ENCODE measurements around the gene C10orf62.

C10orf62 gene

GRCh38 chr10:97623277-97623676 lies 33.8 kb downstream of the C10orf62 start:
- no peaks in the 10 kb centered on the region for H3K9me2 ChIP-seq (replicated peaks; ENCODE audit: insufficient read depth, low read length)
- H3K27me3 ChIP-seq (replicated peaks; ENCODE audit: insufficient read depth, low read length) = no peaks in the 10 kb centered on the region
- no peak overlapping the region for H3K27ac ChIP-seq (ENCODE audit: low read length)
- no peaks in the 10 kb centered on the region for H3K36me3 ChIP-seq (replicated peaks; ENCODE audit: insufficient read depth, low read length)
- H3K4me1 ChIP-seq (ENCODE audit: low read length) = no peaks in the 10 kb centered on the region
- DNase-seq = no peak
- H3K4me3 ChIP-seq (ENCODE audit: low read length) = no peak overlapping the region
- H3F3A ChIP-seq (ENCODE audit: insufficient read depth, low read length) = no peaks in the 10 kb centered on the region
- no peaks in the 10 kb centered on the region for H3K79me2 ChIP-seq (ENCODE audit: low read length)
- no peak for TF ChIP-seq EZH2 (optimal IDR thresholded peaks at IDR 0.05; ENCODE audit: low read depth, low read length)
- TF ChIP-seq CTCF (IDR thresholded peaks at IDR 0.05; ENCODE audit: low read length) = no peak
- no peak for TF ChIP-seq EZH2phosphoT487 (IDR thresholded peaks at IDR 0.05; ENCODE audit: low read length)
- H4K20me1 ChIP-seq (ENCODE audit: insufficient read depth, low read length) = no peaks in the 10 kb centered on the region
- H3K9ac ChIP-seq (ENCODE audit: low read length) = no peak overlapping the region
- no peak overlapping the region for H2AFZ ChIP-seq (ENCODE audit: low read length)
- no peaks in the 10 kb centered on the region for H3K9me3 ChIP-seq (replicated peaks; ENCODE audit: insufficient read depth, low read length)
- no peak overlapping the region for H3K4me2 ChIP-seq (ENCODE audit: low read depth, low read length)

GRCh38 chr10:97627731-97628130 lies 38.2 kb downstream of the C10orf62 start:
- Histone ChIP-seq H3K4me1 (ENCODE audit: low read length) (no peaks in the 10 kb centered on the region), H3K27me3 (replicated peaks; ENCODE audit: insufficient read depth, low read length) (no peaks in the 10 kb centered on the region), H3F3A (ENCODE audit: insufficient read depth, low read length) (no peaks in the 10 kb centered on the region), H3K9ac (ENCODE audit: low read length) (no peak overlapping the region), H3K27ac (ENCODE audit: low read length) (no peak overlapping the region), H4K20me1 (ENCODE audit: insufficient read depth, low read length) (no peaks in the 10 kb centered on the region), H3K4me3 (ENCODE audit: low read length) (no peak overlapping the region), H3K9me3 (replicated peaks; ENCODE audit: insufficient read depth, low read length) (no peaks in the 10 kb centered on the region), H2AFZ (ENCODE audit: low read length) (no peak overlapping the region), H3K36me3 (replicated peaks; ENCODE audit: insufficient read depth, low read length) (no peaks in the 10 kb centered on the region), H3K4me2 (ENCODE audit: low read depth, low read length) (no peak overlapping the region), H3K9me2 (replicated peaks; ENCODE audit: insufficient read depth, low read length) (no peaks in the 10 kb centered on the region), H3K79me2 (ENCODE audit: low read length) (no peaks in the 10 kb centered on the region)
- TF ChIP-seq EZH2 (optimal IDR thresholded peaks at IDR 0.05; ENCODE audit: low read depth, low read length) = no peak
- DNase-seq = no peak

- H3K9ac ChIP-seq (ENCODE audit: low read length) = no peak overlapping the region
- H3K9me3 ChIP-seq (replicated peaks; ENCODE audit: insufficient read depth, low read length) = no peaks in the 10 kb centered on the region
- no peak overlapping the region for H3K4me3 ChIP-seq (ENCODE audit: low read length)
- TF ChIP-seq EZH2phosphoT487 (IDR thresholded peaks at IDR 0.05; ENCODE audit: low read length) (no peak), CTCF (IDR thresholded peaks at IDR 0.05; ENCODE audit: low read length) (no peak), EZH2 (optimal IDR thresholded peaks at IDR 0.05; ENCODE audit: low read depth, low read length) (no peak)
- no peak for DNase-seq
- no peak overlapping the region for H2AFZ ChIP-seq (ENCODE audit: low read length)
- no peaks in the 10 kb centered on the region for H3K79me2 ChIP-seq (ENCODE audit: low read length)
- no peak overlapping the region for H3K27ac ChIP-seq (ENCODE audit: low read length)
- H3K36me3 ChIP-seq (replicated peaks; ENCODE audit: insufficient read depth, low read length) = no peaks in the 10 kb centered on the region
- H3F3A ChIP-seq (ENCODE audit: insufficient read depth, low read length) = no peaks in the 10 kb centered on the region
- no peaks in the 10 kb centered on the region for H4K20me1 ChIP-seq (ENCODE audit: insufficient read depth, low read length)
- no peaks in the 10 kb centered on the region for H3K27me3 ChIP-seq (replicated peaks; ENCODE audit: insufficient read depth, low read length)
- no peak overlapping the region for H3K4me2 ChIP-seq (ENCODE audit: low read depth, low read length)
- no peaks in the 10 kb centered on the region for H3K9me2 ChIP-seq (replicated peaks; ENCODE audit: insufficient read depth, low read length)
- H3K4me1 ChIP-seq (ENCODE audit: low read length) = no peaks in the 10 kb centered on the region
Observed at GRCh38 chr10:97628228-97628627, 38.7 kb downstream of the C10orf62 start.

GRCh38 chr10:97629289-97629688 lies 39.8 kb downstream of the C10orf62 start:
- H3K27me3 ChIP-seq (replicated peaks; ENCODE audit: insufficient read depth, low read length) = no peaks in the 10 kb centered on the region
- no peak overlapping the region for H3K4me3 ChIP-seq (ENCODE audit: low read length)
- no peaks in the 10 kb centered on the region for H3K9me3 ChIP-seq (replicated peaks; ENCODE audit: insufficient read depth, low read length)
- no peak overlapping the region for H3K27ac ChIP-seq (ENCODE audit: low read length)
- H3F3A ChIP-seq (ENCODE audit: insufficient read depth, low read length) = no peaks in the 10 kb centered on the region
- H3K9me2 ChIP-seq (replicated peaks; ENCODE audit: insufficient read depth, low read length) = no peaks in the 10 kb centered on the region
- no peaks in the 10 kb centered on the region for H4K20me1 ChIP-seq (ENCODE audit: insufficient read depth, low read length)
- DNase-seq = no peak
- no peak for TF ChIP-seq EZH2phosphoT487 (IDR thresholded peaks at IDR 0.05; ENCODE audit: low read length)
- no peak for TF ChIP-seq CTCF (IDR thresholded peaks at IDR 0.05; ENCODE audit: low read length)
- no peak for TF ChIP-seq EZH2 (optimal IDR thresholded peaks at IDR 0.05; ENCODE audit: low read depth, low read length)
- H2AFZ ChIP-seq (ENCODE audit: low read length) = no peak overlapping the region
- no peaks in the 10 kb centered on the region for H3K79me2 ChIP-seq (ENCODE audit: low read length)
- H3K4me2 ChIP-seq (ENCODE audit: low read depth, low read length) = no peak overlapping the region
- H3K4me1 ChIP-seq (ENCODE audit: low read length) = no peaks in the 10 kb centered on the region
- H3K9ac ChIP-seq (ENCODE audit: low read length) = no peak overlapping the region
- H3K36me3 ChIP-seq (replicated peaks; ENCODE audit: insufficient read depth, low read length) = no peaks in the 10 kb centered on the region

Measured in MM.1S (cell line).